IPS-18a (cell line): Measurements from ENCODE around the gene SIK1.
"Not testable (repeated sequence)": the region's sequence is repeated elsewhere in the genome, so short reads cannot be mapped to it uniquely, and the experiment has no call there.

Experiments used
- H3K27ac ChIP-seq: one replicate; pipeline ENCODE4 v1.5.1; 2013; ENCODE audit warnings: low read length
- H3K27me3 ChIP-seq: one replicate; pipeline ENCODE4 v1.6.1; 2013; ENCODE audit warnings: mild to moderate bottlenecking, low read length; ENCODE audit not compliant: control insufficient read depth, insufficient read depth
- H3K36me3 ChIP-seq: one replicate; pipeline ENCODE4 v1.6.1; 2013; ENCODE audit warnings: low read depth, low read length; ENCODE audit not compliant: control insufficient read depth
- H3K4me1 ChIP-seq: one replicate; pipeline ENCODE4 v1.6.1; 2013; ENCODE audit warnings: low read depth, low read length; ENCODE audit not compliant: control insufficient read depth
- H3K4me3 ChIP-seq: one replicate; pipeline ENCODE4 v1.5.1; 2013; ENCODE audit warnings: low read length
- H3K9ac ChIP-seq: one replicate; pipeline ENCODE4 v1.6.1; 2013; ENCODE audit warnings: mild to moderate bottlenecking, low read length, moderate library complexity
- H3K9me3 ChIP-seq: one replicate; pipeline ENCODE4 v1.6.1; 2013; ENCODE audit warnings: low read depth, low read length; ENCODE audit not compliant: control insufficient read depth

Gene SIK1

GRCh38 chr21:43454176-43454575 is 27.2 kb upstream of the SIK1 start:
- H3K27me3 ChIP-seq, H3K27ac ChIP-seq: not testable (repeated sequence)

GRCh38 chr21:43451850-43452249 is 24.9 kb upstream of the SIK1 start:
- not testable (repeated sequence) for H3K9ac ChIP-seq, H3K27me3 ChIP-seq, H3K4me1 ChIP-seq, H3K9me3 ChIP-seq, H3K36me3 ChIP-seq, H3K27ac ChIP-seq, H3K4me3 ChIP-seq

More at GRCh38 chr21:43454176-43454575, 27.2 kb upstream of the SIK1 start:
- not testable (repeated sequence) for H3K4me3 ChIP-seq, H3K36me3 ChIP-seq, H3K9me3 ChIP-seq, H3K4me1 ChIP-seq, H3K9ac ChIP-seq

DNA sequence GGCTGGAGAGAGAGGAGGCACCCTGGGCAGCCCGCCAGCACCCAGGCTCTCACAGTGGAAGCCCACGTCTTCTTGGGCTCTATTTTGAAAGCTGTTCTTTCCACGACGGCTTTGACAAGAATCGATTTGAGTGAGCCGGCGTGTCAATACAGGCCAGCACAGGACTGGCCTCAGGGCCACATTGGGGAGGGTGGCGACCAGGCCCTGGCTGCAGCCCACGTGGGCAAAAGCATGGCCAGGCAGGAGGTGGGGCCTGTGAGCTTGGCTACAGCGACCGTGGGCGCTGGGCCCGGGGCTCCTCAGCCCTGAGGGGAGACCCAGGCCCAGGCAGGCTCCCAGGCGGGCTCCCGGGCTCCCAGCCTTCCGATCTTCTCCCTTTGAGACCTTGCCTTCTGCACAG is 23.4 kb upstream of the SIK1 start:
- H3K9me3 ChIP-seq, H3K4me1 ChIP-seq, H3K27ac ChIP-seq, H3K27me3 ChIP-seq, H3K4me3 ChIP-seq, H3K9ac ChIP-seq, H3K36me3 ChIP-seq: not testable (repeated sequence)

GRCh38 chr21:43447353-43447977 is 20.5 kb upstream of the SIK1 start:
- not testable (repeated sequence) for H3K27me3 ChIP-seq, H3K27ac ChIP-seq, H3K36me3 ChIP-seq, H3K9ac ChIP-seq, H3K4me3 ChIP-seq, H3K9me3 ChIP-seq, H3K4me1 ChIP-seq

DNA sequence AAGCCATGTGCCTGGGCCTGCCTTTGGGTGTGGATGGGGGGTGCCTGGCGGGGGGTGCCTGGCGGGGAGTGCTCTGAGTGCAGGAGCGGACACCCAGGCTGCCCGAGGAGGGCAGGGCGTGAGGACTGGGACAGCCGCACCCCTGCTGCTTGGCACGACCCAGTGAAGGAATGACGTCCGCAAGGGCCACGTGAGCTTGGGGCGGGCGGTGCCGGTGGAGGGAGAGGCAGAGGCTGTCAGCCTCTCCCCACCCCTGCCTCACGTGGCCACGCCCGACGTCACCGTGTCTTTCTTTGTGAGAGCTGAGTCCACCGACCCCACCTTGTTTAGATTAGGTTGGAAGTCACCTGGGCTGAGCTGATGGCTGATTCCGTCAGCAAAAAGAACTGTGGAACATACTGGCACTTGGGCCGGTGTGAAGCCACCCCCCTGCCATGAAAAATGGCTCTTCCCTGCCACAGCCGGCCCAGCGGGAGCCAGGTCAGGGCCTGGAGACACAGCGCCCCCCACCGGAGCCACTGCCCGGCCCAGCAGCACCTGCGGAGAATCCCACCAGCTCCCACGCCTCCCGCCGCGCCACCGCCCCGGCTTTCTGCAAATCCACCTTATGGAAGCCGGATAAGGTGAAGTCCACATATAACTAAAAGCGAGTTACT is 19.5 kb upstream of the SIK1 start:
- H3K27me3 ChIP-seq, H3K4me3 ChIP-seq, H3K27ac ChIP-seq, H3K9me3 ChIP-seq, H3K9ac ChIP-seq, H3K4me1 ChIP-seq, H3K36me3 ChIP-seq: not testable (repeated sequence)

DNA sequence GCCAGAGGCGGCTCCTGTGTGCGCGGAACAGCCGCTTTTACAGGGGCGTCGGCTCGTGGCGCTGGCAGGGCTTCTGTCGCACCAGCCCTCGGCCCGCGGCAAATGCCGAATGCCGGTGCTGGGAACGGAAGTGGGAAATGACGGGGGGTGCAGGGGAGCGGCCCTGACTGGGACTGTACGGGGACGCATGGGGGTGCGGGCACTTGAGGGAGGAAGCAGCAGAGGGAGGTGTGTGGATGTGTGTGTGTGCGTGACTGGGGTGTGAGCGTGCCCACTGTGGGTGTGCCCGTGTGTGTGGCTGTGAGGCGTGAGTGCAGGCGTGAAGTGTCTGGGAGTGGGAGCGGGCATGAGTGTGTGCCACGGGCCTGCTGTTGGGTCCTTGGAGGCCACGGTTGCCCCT is 17.6 kb upstream of the SIK1 start:
- H3K27me3 ChIP-seq, H3K9ac ChIP-seq, H3K27ac ChIP-seq, H3K4me1 ChIP-seq, H3K36me3 ChIP-seq, H3K4me3 ChIP-seq, H3K9me3 ChIP-seq: not testable (repeated sequence)

DNA sequence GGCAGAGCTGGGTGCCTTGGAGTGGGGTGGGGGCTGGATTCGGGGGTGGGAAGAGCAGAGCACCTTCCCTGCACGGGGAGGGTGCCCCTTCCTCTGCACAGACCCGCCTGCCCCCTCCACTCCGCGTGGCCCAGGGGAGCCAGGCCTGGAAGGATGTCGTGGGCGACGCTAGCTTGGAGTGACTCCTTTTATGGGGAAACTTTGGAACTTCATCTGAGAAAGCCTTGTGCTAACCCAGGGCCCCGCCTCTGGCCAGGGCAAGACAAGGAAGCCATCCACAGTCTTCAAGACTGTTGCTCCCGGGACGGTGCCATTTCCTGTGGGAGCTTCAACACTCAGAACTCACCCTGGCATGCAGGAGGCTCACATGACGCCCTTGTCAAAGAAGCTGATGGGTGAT is 15.6 kb upstream of the SIK1 start:
- H3K9ac ChIP-seq, H3K36me3 ChIP-seq, H3K27me3 ChIP-seq, H3K9me3 ChIP-seq, H3K4me1 ChIP-seq, H3K4me3 ChIP-seq, H3K27ac ChIP-seq: not testable (repeated sequence)

DNA sequence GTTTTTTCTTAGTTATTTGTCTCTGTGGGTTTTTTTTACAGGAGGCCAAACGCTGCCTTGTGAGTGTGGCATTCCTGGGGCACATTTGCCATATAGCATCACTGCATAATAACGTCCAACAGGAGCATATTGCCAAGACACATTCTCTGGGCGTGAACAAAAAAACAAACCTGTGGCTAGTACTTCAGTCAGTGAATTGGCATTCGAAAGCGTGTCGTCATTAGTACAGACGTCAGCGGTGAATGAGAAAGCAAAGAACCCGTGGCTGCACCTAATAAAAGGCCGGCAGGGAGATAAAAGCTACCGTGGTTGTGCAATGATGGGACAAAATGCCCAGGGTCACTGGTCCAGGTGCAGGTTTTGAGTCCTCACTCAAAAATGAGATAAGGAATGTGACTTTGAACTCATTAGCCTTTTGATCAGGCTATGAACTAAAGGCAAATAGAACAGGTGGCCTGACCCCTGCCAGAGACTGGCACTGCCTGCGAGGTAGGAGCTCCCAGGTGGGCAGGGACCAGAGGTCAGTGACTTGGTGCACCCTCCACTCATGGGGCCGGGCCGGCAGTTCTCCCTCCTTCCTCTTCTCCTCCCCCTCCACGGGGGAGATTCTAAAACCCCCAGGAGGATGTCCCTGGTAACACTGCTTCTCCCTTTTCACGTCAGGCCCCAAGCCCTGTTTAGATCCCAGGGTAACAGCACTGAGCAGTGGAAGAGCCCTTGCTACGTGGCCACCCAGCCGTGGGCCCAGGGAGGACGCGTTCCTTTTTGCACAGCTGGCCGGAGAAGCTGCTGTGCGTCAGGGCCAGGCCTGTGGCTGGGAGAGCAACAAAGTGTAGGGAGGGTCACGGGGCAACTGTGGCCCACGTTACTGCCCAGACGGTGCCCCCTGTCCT is 14.2 kb upstream of the SIK1 start:
- not testable (repeated sequence) for H3K9ac ChIP-seq, H3K4me1 ChIP-seq, H3K27me3 ChIP-seq, H3K4me3 ChIP-seq, H3K27ac ChIP-seq, H3K9me3 ChIP-seq, H3K36me3 ChIP-seq

- not testable (repeated sequence) for H3K4me1 ChIP-seq, H3K4me3 ChIP-seq, H3K27ac ChIP-seq, H3K9me3 ChIP-seq, H3K36me3 ChIP-seq, H3K27me3 ChIP-seq, H3K9ac ChIP-seq
Observed at GRCh38 chr21:43439316-43440075, 12.6 kb upstream of the SIK1 start.

DNA sequence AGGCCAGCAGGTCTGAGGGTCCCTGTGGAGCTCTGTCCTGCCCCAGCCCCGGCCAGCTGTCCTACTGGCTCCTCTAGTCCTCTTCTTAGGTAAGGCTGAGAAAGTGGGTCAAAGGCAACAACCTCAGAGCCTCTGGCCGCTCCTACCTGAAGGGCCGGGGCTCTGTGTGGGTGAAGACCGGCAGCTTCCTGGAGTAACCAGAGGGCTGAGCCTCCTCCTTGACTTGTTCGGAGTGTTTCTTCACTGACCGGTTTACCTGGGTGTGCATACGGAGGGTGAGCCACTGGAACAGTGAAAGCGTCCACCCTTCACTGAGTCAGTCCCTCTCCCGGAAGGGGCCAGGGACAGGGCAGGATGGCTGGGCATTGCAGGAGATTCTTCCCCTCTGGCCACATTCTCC is 9.3 kb upstream of the SIK1 start:
- H3K27ac ChIP-seq, H3K4me3 ChIP-seq, H3K27me3 ChIP-seq, H3K9ac ChIP-seq, H3K4me1 ChIP-seq, H3K9me3 ChIP-seq, H3K36me3 ChIP-seq: not testable (repeated sequence)

DNA sequence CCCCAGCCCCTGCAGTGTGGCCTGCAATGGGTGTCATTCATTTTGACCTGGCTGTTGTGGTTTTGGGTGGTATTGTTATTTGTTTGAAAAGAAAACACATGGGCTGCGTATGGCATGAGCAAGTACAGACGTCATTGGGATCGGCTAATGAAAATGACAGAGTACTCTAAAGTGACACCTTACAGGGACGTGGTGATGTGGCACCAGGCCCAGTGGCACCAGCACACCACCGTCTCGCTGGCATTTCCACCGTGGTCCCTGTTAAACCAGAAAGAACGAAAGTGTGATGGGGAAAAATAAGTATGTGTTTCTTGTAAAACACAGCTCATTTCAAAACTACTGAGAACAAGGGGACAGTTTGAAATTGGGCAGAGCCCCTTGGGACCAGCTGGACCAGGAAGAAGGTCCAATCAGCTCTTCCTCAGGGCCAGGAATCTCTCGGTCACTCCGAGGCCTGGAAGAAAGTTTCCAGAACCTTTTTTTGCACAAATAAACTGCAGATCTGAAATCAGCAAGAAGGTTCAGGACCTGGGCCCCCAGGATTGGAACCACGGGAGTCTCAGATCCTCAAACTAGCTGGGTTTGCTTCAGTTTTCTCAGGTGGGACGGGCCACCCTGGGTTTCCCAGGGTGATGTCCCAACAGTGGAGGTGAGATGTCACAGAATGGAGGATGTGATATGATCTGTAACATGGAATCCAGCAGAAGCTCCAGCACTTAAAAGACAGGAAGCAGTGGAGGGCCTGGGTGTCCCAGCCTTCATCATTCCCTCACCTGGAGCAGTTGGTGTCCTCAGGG is 6.6 kb upstream of the SIK1 start:
- not testable (repeated sequence) for H3K27me3 ChIP-seq, H3K4me3 ChIP-seq, H3K27ac ChIP-seq, H3K9ac ChIP-seq, H3K9me3 ChIP-seq, H3K36me3 ChIP-seq, H3K4me1 ChIP-seq
